GM12891 (cell line): Measurements from ENCODE around the gene PLCB1.

Experiments
- POLR2A ChIP-seq: IDR thresholded peaks from 2 replicates; pipeline ENCODE4 v1.6.1; 2011; ENCODE audit warnings: low read depth, low read length, control low read depth
- POLR2AphosphoS5 ChIP-seq: IDR thresholded peaks from 2 replicates; pipeline ENCODE4 v1.6.1; 2011; ENCODE audit warnings: low read depth, low read length, control low read depth
- POU2F2 ChIP-seq: IDR thresholded peaks from 2 replicates; pipeline ENCODE4 v1.6.1; 2011; ENCODE audit warnings: low read depth, mild to moderate bottlenecking, control low read depth, low read length, moderate library complexity
- TAF1 ChIP-seq: IDR thresholded peaks from 2 replicates; pipeline ENCODE4 v1.6.1; 2011; ENCODE audit warnings: low read depth, low read length, control low read depth

DNA sequence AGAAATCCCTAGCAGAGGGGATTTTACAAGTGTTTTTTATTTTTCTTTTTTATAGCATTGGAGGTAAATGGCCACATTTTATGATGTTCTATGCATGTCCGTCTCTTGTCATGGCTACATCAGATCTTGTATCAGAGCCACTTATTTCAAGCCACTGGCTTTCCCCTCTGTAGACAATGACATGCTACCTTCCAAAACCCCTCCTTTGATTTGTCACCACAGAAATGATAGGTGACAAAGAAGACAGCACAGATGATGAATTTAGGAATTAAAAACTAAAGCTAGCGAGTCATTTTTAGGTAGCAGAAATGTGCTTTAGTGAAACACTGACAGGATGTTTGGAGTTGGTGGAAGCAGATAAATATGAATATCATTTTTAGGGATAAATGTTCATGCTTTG, 20.8 kb downstream of the PLCB1 start:
- no peak for TF ChIP-seq TAF1
- no peak for TF ChIP-seq POLR2A
- no peak for TF ChIP-seq POLR2AphosphoS5
- no peak for TF ChIP-seq POU2F2
